Measurements from ENCODE around the gene AVPR1B. TPM values are rescaled to one million over a fixed set of nuclear protein-coding genes. Genes with fewer than 3 reads are reported as not detected.

Gene AVPR1B
- total RNA-seq, 1 donor from 2014 or later, result not detected

GRCh38 chr1:206109718-206110117 lies 7.5 kb downstream of the AVPR1B start:
- H3K36me3 Mint-ChIP-seq (ENCODE audit: low read depth), result no peaks in the 10 kb centered on the region
- H3K27ac Mint-ChIP-seq, result no peak overlapping the region
- H3K4me3 Mint-ChIP-seq, result no peak overlapping the region
- peaks cover 14% of the 10 kb centered on the region for H3K27me3 Mint-ChIP-seq (ENCODE audit: insufficient read depth)
- H3K9me3 Mint-ChIP-seq, result no peaks in the 10 kb centered on the region
- H3K4me1 Mint-ChIP-seq (ENCODE audit: low read depth), result no peaks in the 10 kb centered on the region
- intact Hi-C loops (cut with micrococcal nuclease), result loop anchor here (5.0 kb wide), 1 partner anchor 37 kb away; no protein-coding TSS in a partner anchor
- DNase-seq (ENCODE audit: low spot score), result no peak

GRCh38 chr1:206108635-206109034 lies 8.6 kb downstream of the AVPR1B start:
- intact Hi-C loops (cut with micrococcal nuclease), result loop anchor here (5.0 kb wide), 1 partner anchor 36 kb away; no protein-coding TSS in a partner anchor
- peaks cover 12% of the 10 kb centered on the region for H3K27me3 Mint-ChIP-seq (ENCODE audit: insufficient read depth)
- H3K36me3 Mint-ChIP-seq (ENCODE audit: low read depth), result no peaks in the 10 kb centered on the region
- H3K4me3 Mint-ChIP-seq, result no peak overlapping the region
- no peak overlapping the region for H3K27ac Mint-ChIP-seq
- H3K9me3 Mint-ChIP-seq, result no peaks in the 10 kb centered on the region
- no peaks in the 10 kb centered on the region for H3K4me1 Mint-ChIP-seq (ENCODE audit: low read depth)
- DNase-seq (ENCODE audit: low spot score), result no peak

- H3K4me3 Mint-ChIP-seq, result no peak overlapping the region
- no peaks in the 10 kb centered on the region for H3K36me3 Mint-ChIP-seq (ENCODE audit: low read depth)
- H3K4me1 Mint-ChIP-seq (ENCODE audit: low read depth), result no peaks in the 10 kb centered on the region
- H3K27ac Mint-ChIP-seq, result no peak overlapping the region
- DNase-seq (ENCODE audit: low spot score), result no peak
- peaks cover 24% of the 10 kb centered on the region for H3K27me3 Mint-ChIP-seq (ENCODE audit: insufficient read depth)
- intact Hi-C loops (cut with micrococcal nuclease), result loop anchor here (2.0 to 5.0 kb wide), 2 partner anchors 35 to 130 kb away; no protein-coding TSS in a partner anchor
- no peaks in the 10 kb centered on the region for H3K9me3 Mint-ChIP-seq
These were observed 10.0 kb downstream of the AVPR1B start for GRCh38 chr1:206107168-206107544.

- Mint-ChIP-seq H3K27me3 (ENCODE audit: insufficient read depth) (peaks cover 28% of the 10 kb centered on the region), H3K4me3 (no peak overlapping the region), H3K36me3 (ENCODE audit: low read depth) (no peaks in the 10 kb centered on the region), H3K4me1 (ENCODE audit: low read depth) (no peaks in the 10 kb centered on the region), H3K27ac (no peak overlapping the region), H3K9me3 (no peaks in the 10 kb centered on the region)
- peak; percentile 66 for DNase-seq (ENCODE audit: low spot score)
- intact Hi-C loops (cut with micrococcal nuclease), result loop anchor here (1.0 to 5.0 kb wide), 7 partner anchors 34 to 447 kb away; no protein-coding TSS in a partner anchor
These were observed 10.6 kb downstream of the AVPR1B start for GRCh38 chr1:206106328-206107167.

DNA sequence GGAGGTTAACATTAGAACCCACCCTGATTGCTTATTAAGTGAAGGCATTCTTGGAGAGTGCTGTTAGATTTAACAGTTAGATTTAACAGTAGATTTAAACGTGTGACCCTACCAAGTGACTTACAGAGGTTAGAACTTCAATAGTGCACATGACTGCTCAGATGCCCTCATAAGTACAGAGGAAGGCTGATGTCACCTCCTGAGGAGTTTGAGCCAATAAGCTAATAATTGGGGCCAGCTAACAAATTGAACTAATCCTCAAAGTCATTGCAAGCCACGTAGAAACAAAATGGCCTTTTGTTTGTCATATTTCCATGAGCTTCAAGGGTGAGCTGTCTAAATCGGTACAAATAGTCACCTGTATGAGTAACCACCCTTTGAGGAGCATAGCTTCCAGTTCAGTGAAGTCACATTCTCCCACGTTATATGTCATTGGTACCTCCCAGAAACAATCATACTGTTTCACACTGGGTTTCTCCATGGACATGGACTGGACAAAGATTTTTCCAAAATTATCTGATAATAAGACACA lies 11.7 kb downstream of the AVPR1B start:
- no peaks in the 10 kb centered on the region for H3K9me3 Mint-ChIP-seq
- peaks cover 29% of the 10 kb centered on the region for H3K27me3 Mint-ChIP-seq (ENCODE audit: insufficient read depth)
- no peak overlapping the region for H3K27ac Mint-ChIP-seq
- intact Hi-C loops (cut with micrococcal nuclease), result loop anchor here (5.0 kb wide), 1 partner anchor 33 kb away; no protein-coding TSS in a partner anchor
- no peak for DNase-seq (ENCODE audit: low spot score)
- no peaks in the 10 kb centered on the region for H3K36me3 Mint-ChIP-seq (ENCODE audit: low read depth)
- no peak overlapping the region for H3K4me3 Mint-ChIP-seq
- no peaks in the 10 kb centered on the region for H3K4me1 Mint-ChIP-seq (ENCODE audit: low read depth)

DNA sequence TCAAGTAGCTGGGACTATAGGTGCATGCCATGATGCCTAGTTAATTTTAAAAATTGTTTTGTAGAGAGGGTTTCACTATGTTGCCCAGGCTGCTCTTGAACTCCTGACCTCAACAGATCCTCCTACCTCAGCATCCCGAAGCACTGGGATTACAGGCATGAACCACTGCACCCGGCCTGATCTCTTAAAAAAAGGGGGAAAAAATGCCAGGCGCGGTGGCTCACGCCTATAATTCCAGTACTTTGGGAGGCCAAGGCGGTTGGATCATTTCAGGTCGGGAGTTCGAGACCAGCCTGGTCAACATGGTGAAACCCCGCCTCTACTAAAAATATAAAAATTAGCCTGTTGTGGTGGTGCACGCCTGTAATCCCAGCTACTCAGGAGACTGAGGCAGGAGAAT lies 13.2 kb downstream of the AVPR1B start:
- Mint-ChIP-seq H3K4me3 (no peak overlapping the region), H3K27me3 (ENCODE audit: insufficient read depth) (peaks cover 37% of the 10 kb centered on the region), H3K27ac (no peak overlapping the region), H3K36me3 (ENCODE audit: low read depth) (no peaks in the 10 kb centered on the region), H3K4me1 (ENCODE audit: low read depth) (no peaks in the 10 kb centered on the region), H3K9me3 (no peaks in the 10 kb centered on the region)
- DNase-seq (ENCODE audit: low spot score), result no peak
- intact Hi-C loops (cut with micrococcal nuclease), result no loop called here

DNA sequence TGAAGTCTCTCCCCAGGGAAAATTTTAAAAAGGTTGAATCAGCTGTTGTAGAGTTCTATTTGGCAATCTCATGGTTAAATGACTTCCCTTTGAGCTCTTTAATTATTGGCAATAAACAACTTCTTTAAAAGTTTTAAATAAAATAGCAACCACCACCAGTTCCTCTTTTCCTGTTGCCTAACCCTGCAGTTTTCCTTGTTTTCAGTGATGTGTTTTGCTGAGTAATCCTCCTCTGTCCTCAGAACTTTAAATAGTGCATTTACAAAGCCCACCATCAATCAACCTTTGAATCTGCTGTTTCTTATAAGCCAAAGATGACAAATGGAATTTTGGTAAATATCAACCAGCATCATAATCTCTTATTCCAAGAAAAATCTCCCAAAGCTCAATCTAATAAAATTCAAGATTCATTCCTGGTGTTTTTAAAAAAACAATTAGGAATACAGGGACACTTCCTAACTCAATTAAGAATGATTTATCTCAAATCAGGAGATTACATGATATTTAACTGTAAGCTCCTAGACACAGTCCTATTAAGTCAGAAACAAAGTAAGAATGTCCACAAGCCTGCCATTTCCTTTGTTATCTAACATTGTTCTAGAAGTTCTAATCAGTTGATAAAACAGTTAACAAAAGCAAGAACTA lies 14.8 kb downstream of the AVPR1B start:
- Mint-ChIP-seq H3K9me3 (no peaks in the 10 kb centered on the region), H3K4me3 (no peak overlapping the region), H3K27me3 (ENCODE audit: insufficient read depth) (peaks cover 33% of the 10 kb centered on the region), H3K36me3 (ENCODE audit: low read depth) (no peaks in the 10 kb centered on the region), H3K4me1 (ENCODE audit: low read depth) (no peaks in the 10 kb centered on the region), H3K27ac (no peak overlapping the region)
- DNase-seq (ENCODE audit: low spot score), result no peak
- intact Hi-C loops (cut with micrococcal nuclease), result no loop called here

DNA sequence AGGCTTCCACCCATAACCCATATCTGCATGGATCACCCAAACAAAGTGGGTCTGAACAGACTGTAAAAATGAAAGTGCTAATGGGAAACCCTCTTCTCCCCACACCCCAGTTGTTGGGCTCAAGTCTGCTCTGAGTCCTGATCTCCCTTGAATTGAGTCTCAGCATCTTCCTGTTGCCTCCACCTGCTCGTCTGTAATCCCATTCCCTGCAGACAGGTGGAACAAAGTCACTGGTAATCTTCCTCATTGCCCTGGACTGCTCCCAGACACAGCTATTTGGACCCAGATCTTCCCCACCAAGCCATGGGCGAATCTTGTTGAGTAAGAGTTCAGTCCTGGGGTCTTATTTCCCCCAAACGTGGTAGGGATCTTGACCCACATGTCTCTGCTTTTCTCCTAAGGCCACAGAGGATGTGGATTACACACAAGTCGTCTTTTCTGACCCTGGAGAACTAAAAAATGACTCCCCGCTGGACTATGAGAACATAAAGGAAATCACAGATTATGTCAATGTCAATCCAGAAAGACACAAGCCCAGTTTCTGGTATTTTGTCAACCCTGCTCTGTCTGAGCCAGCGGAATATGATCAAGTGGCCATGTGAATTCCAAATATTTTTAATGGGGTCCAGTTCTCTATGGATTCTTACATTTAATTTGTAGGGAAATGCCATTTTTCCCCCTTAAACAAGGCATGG lies 15.7 kb downstream of the AVPR1B start:
- intact Hi-C loops (cut with micrococcal nuclease), result no loop called here
- no peak overlapping the region for H3K27ac Mint-ChIP-seq

DNA sequence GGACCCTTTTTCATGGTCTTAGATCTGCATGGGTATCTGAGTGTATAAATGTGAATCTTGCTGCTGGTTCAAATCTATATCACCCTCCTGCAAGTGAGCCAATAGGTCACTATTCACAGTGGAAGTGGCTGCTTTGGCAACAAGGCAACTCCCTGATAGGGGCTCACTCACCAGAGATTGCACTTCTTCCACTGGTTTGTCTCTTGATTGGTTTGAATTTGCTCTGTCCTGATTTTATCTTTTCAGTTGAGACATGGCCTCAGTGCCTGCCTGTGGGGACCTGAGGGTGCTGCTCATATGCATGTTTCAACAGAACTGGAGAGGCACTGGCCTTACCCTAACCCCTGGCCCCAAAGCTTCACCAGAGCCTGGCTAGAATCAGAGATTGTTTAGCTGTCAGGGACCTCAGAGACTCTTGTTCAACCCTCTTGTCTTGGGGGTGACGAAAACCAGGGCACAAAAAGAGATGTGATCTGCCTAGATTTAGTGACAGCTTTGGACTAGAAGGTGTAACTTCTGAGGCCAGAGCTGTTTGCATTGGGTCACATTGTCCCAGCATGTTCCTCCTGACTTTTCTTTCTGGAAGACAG lies 16.9 kb downstream of the AVPR1B start:
- Mint-ChIP-seq H3K36me3 (ENCODE audit: low read depth) (no peaks in the 10 kb centered on the region), H3K27ac (no peak overlapping the region), H3K4me3 (no peak overlapping the region), H3K4me1 (ENCODE audit: low read depth) (no peaks in the 10 kb centered on the region), H3K9me3 (no peaks in the 10 kb centered on the region), H3K27me3 (ENCODE audit: insufficient read depth) (peaks cover 40% of the 10 kb centered on the region)
- intact Hi-C loops (cut with micrococcal nuclease), result no loop called here
- DNase-seq (ENCODE audit: low spot score), result no peak

More for the DNA sequence above, 15.7 kb downstream of the AVPR1B start:
- Mint-ChIP-seq H3K9me3 (no peaks in the 10 kb centered on the region), H3K27me3 (ENCODE audit: insufficient read depth) (peaks cover 33% of the 10 kb centered on the region), H3K4me3 (no peak overlapping the region), H3K36me3 (ENCODE audit: low read depth) (no peaks in the 10 kb centered on the region), H3K4me1 (ENCODE audit: low read depth) (no peaks in the 10 kb centered on the region)
- no peak for DNase-seq (ENCODE audit: low spot score)

- intact Hi-C loops (cut with micrococcal nuclease), result no loop called here
- Mint-ChIP-seq H3K4me3 (no peak overlapping the region), H3K9me3 (no peaks in the 10 kb centered on the region), H3K36me3 (ENCODE audit: low read depth) (no peaks in the 10 kb centered on the region), H3K27ac (no peak overlapping the region), H3K4me1 (ENCODE audit: low read depth) (no peaks in the 10 kb centered on the region), H3K27me3 (ENCODE audit: insufficient read depth) (peaks cover 50% of the 10 kb centered on the region)
- DNase-seq (ENCODE audit: low spot score), result no peak
These were observed 18.8 kb downstream of the AVPR1B start for GRCh38 chr1:206098242-206098919.

DNA sequence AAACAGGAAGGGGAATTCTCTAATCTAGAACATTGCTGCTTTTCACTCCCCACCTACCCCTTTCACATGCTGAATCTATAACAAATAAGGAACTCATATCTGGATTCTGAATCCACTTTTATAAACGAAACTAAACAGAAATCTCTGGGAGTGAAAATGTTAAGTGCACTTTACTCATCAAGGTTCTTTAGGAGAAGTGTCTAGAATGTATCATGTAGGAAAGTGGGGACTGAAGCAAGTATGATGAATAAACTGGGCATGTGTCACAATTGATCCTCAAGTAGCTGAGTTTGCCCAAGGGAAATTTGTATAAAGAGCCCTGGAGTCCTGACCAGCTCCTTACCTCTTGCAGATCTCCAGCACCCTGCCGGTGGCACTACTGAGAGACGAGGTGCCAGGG lies 19.8 kb downstream of the AVPR1B start:
- no peak for DNase-seq (ENCODE audit: low spot score)
- Mint-ChIP-seq H3K36me3 (ENCODE audit: low read depth) (no peaks in the 10 kb centered on the region), H3K9me3 (no peaks in the 10 kb centered on the region), H3K4me1 (ENCODE audit: low read depth) (no peaks in the 10 kb centered on the region), H3K27me3 (ENCODE audit: insufficient read depth) (peaks cover 50% of the 10 kb centered on the region), H3K27ac (no peak overlapping the region), H3K4me3 (no peak overlapping the region)
- intact Hi-C loops (cut with micrococcal nuclease), result no loop called here

GRCh38 chr1:206094024-206094423 lies 23.2 kb downstream of the AVPR1B start:
- no peaks in the 10 kb centered on the region for H3K4me1 Mint-ChIP-seq (ENCODE audit: low read depth)
- H3K4me3 Mint-ChIP-seq, result no peak overlapping the region
- no peak overlapping the region for H3K27ac Mint-ChIP-seq
- peaks cover 43% of the 10 kb centered on the region for H3K27me3 Mint-ChIP-seq (ENCODE audit: insufficient read depth)
- no peak for DNase-seq (ENCODE audit: low spot score)
- no peaks in the 10 kb centered on the region for H3K9me3 Mint-ChIP-seq
- intact Hi-C loops (cut with micrococcal nuclease), result no loop called here
- H3K36me3 Mint-ChIP-seq (ENCODE audit: low read depth), result no peaks in the 10 kb centered on the region
